OCI-LY7 (cell line): ENCODE measurements around the gene DLEC1. TPM values are rescaled to one million over a fixed set of nuclear protein-coding genes. Genes with fewer than 3 reads are reported as not detected.

Source experiments
- BruUV-seq: library from RNA; stranded (reverse); fragments of 400-500 nt; replicated peaks from 2 replicates; lab custom pipeline; 2021; lab: Mats Ljungman, UMichigan
- CTCF ChIA-PET: fragments of 300-600 bp; sonication (Branson Sonifier 250); formaldehyde crosslinking; loops from one replicate; lab custom pipeline; 2022; ENCODE audit warnings: antibody characterized with exemption; ENCODE audit not compliant: unreplicated experiment; lab: Charles Lee
- POLR2A ChIA-PET: fragments of 300-600 bp; sonication (Branson Sonifier 250); formaldehyde crosslinking; loops from one replicate; lab custom pipeline; 2022; ENCODE audit warnings: antibody characterized with exemption; lab: Charles Lee
- DNase-seq: peaks from one replicate; pipeline ENCODE4 v3.0.0-alpha.2; 2015; ENCODE audit warnings: low spot score
- H2AFZ ChIP-seq: fragments of 200-600 bp; sonication (generic), shearing (Covaris generic); 2 replicates; pipeline ENCODE4 v1.6.1; 2014; ENCODE audit warnings: mild to moderate bottlenecking, antibody characterized with exemption, low read length, moderate library complexity
- H3K27ac ChIP-seq: fragments of 200-600 bp; sonication (generic); 2 replicates; pipeline ENCODE4 v1.5.1; 2014; ENCODE audit warnings: mixed run types, low read depth, mild to moderate bottlenecking, moderate library complexity, low read length, inconsistent platforms; ENCODE audit not compliant: poor library complexity, severe bottlenecking
- H3K36me3 ChIP-seq: fragments of 200-600 bp; sonication (generic); 2 replicates; pipeline ENCODE4 v1.6.1; 2014; ENCODE audit warnings: mild to moderate bottlenecking, antibody characterized with exemption, low read length, moderate library complexity, mixed read lengths; ENCODE audit not compliant: insufficient read depth
- H3K4me1 ChIP-seq: fragments of 200-600 bp; sonication (generic); 2 replicates; pipeline ENCODE4 v1.5.1; 2014; ENCODE audit warnings: mild to moderate bottlenecking, low read length; ENCODE audit not compliant: insufficient read depth, poor library complexity, severe bottlenecking
- H3K4me2 ChIP-seq: fragments of 200-600 bp; sonication (generic); 2 replicates; pipeline ENCODE4 v1.6.1; 2014; ENCODE audit warnings: mild to moderate bottlenecking, low read length
- H3K4me3 ChIP-seq: fragments of 200-600 bp; sonication (generic); 2 replicates; pipeline ENCODE4 v1.5.1; 2014; ENCODE audit warnings: mild to moderate bottlenecking, low read depth, low read length; ENCODE audit not compliant: poor library complexity, severe bottlenecking
- H3K79me2 ChIP-seq: fragments of 200-600 bp; sonication (generic); 2 replicates; pipeline ENCODE4 v1.6.1; 2016; ENCODE audit warnings: low read depth, mild to moderate bottlenecking, low read length, moderate library complexity, mixed read lengths; ENCODE audit not compliant: insufficient read depth
- H3K9me2 ChIP-seq: fragments of 200-600 bp; sonication (generic); 2 replicates; pipeline ENCODE4 v1.6.1; 2016; ENCODE audit warnings: mild to moderate bottlenecking, low read length, mixed read lengths; ENCODE audit not compliant: insufficient read depth
- H3K9me3 ChIP-seq: fragments of 200-600 bp; sonication (generic); 2 replicates; pipeline ENCODE4 v1.6.1; 2014; ENCODE audit warnings: mild to moderate bottlenecking, mixed run types, low read length, mixed read lengths
- H4K20me1 ChIP-seq: fragments of 200-600 bp; sonication (generic); 2 replicates; pipeline ENCODE4 v1.6.1; 2014; ENCODE audit warnings: mild to moderate bottlenecking, antibody characterized with exemption, low read length, moderate library complexity, mixed read lengths; ENCODE audit not compliant: insufficient read depth
- EZH2phosphoT487 ChIP-seq: fragments of 200-600 bp; sonication (generic); IDR thresholded peaks from 2 replicates; pipeline ENCODE4 v1.6.1; 2018; ENCODE audit warnings: low read depth, borderline replicate concordance, mild to moderate bottlenecking, mixed run types, antibody characterized with exemption, low read length, moderate library complexity, mixed read lengths
- intact Hi-C: fragments of 100-400 bp; cut with micrococcal nuclease; formaldehyde crosslinking; loops from one replicate; pipeline ENCODE4 v1.10.0; 2022; ENCODE audit not compliant: unreplicated experiment
- total RNA-seq, 2 experiments: library from RNA; depleted of rRNA in 1 of 2; stranded (reverse); fragments of >200 nt in 1 of 2; shearing (Covaris generic) in 1 of 2; gene quantifications; 2 replicates each; pipeline ENCODE4 v1.2.3, GENCODE V29; 2014 to 2022
- TF ChIP-seq, protein P1 (sequence below): fragments of 200-600 bp; sonication (generic); conservative IDR thresholded peaks from 2 replicates; pipeline ENCODE4 v1.5.1; 2014; ENCODE audit warnings: mild to moderate bottlenecking, antibody characterized with exemption, low read length, moderate library complexity, mixed read lengths

DLEC1 gene
- total RNA-seq, 2 experiments from 2014 or later: 0.13 TPM; not detected in 1

GRCh38 chr3:38003817-38004414 lies 35.1 kb upstream of the DLEC1 start:
- no peaks in the 10 kb centered on the region for H3K9me3 ChIP-seq
- DNase-seq: no peak
- H2AFZ ChIP-seq: no peak overlapping the region
- ChIA-PET POLR2A (no interaction called here), CTCF (no interaction called here)
- H3K79me2 ChIP-seq: no peaks in the 10 kb centered on the region
- intact Hi-C loops: loop anchor here (1.0 kb wide), 1 partner anchor 30 kb away; no protein-coding TSS in a partner anchor
- no peak for TF ChIP-seq EZH2phosphoT487
- TF ChIP-seq, protein P1, sequence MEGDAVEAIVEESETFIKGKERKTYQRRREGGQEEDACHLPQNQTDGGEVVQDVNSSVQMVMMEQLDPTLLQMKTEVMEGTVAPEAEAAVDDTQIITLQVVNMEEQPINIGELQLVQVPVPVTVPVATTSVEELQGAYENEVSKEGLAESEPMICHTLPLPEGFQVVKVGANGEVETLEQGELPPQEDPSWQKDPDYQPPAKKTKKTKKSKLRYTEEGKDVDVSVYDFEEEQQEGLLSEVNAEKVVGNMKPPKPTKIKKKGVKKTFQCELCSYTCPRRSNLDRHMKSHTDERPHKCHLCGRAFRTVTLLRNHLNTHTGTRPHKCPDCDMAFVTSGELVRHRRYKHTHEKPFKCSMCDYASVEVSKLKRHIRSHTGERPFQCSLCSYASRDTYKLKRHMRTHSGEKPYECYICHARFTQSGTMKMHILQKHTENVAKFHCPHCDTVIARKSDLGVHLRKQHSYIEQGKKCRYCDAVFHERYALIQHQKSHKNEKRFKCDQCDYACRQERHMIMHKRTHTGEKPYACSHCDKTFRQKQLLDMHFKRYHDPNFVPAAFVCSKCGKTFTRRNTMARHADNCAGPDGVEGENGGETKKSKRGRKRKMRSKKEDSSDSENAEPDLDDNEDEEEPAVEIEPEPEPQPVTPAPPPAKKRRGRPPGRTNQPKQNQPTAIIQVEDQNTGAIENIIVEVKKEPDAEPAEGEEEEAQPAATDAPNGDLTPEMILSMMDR: no peak
- peaks cover 5% of the 10 kb centered on the region for H3K4me1 ChIP-seq
- no peak overlapping the region for H3K4me2 ChIP-seq
- no TSS peak for BruUV-seq
- H3K27ac ChIP-seq: no peak overlapping the region
- H3K9me2 ChIP-seq: no peaks in the 10 kb centered on the region
- no peak overlapping the region for H3K4me3 ChIP-seq
- H3K36me3 ChIP-seq: peaks cover 41% of the 10 kb centered on the region
- H4K20me1 ChIP-seq: no peaks in the 10 kb centered on the region

- ChIA-PET POLR2A (no interaction called here), CTCF (no interaction called here)
- Histone ChIP-seq H4K20me1 (no peaks in the 10 kb centered on the region), H3K4me1 (peaks cover under 1% of the 10 kb centered on the region), H2AFZ (no peak overlapping the region), H3K4me2 (no peak overlapping the region), H3K4me3 (no peak overlapping the region), H3K9me3 (no peaks in the 10 kb centered on the region), H3K27ac (no peak overlapping the region), H3K36me3 (peaks cover 38% of the 10 kb centered on the region), H3K79me2 (no peaks in the 10 kb centered on the region), H3K9me2 (no peaks in the 10 kb centered on the region)
- peak; percentile 62 for DNase-seq
- intact Hi-C loops: no loop called here
- no TSS peak for BruUV-seq
- TF ChIP-seq, protein P1: peak; percentile 78
- no peak for TF ChIP-seq EZH2phosphoT487
These were observed 34.5 kb upstream of the DLEC1 start for GRCh38 chr3:38004415-38005075.
